ENCODE results near the gene NME1.
A peak's percentile ranks its signal among the peaks of the same experiment; 100 is the strongest.
"Not testable (repeated sequence)": the region's sequence is repeated elsewhere in the genome, so short reads cannot be mapped to it uniquely, and the experiment has no call there.

NME1 gene

DNA sequence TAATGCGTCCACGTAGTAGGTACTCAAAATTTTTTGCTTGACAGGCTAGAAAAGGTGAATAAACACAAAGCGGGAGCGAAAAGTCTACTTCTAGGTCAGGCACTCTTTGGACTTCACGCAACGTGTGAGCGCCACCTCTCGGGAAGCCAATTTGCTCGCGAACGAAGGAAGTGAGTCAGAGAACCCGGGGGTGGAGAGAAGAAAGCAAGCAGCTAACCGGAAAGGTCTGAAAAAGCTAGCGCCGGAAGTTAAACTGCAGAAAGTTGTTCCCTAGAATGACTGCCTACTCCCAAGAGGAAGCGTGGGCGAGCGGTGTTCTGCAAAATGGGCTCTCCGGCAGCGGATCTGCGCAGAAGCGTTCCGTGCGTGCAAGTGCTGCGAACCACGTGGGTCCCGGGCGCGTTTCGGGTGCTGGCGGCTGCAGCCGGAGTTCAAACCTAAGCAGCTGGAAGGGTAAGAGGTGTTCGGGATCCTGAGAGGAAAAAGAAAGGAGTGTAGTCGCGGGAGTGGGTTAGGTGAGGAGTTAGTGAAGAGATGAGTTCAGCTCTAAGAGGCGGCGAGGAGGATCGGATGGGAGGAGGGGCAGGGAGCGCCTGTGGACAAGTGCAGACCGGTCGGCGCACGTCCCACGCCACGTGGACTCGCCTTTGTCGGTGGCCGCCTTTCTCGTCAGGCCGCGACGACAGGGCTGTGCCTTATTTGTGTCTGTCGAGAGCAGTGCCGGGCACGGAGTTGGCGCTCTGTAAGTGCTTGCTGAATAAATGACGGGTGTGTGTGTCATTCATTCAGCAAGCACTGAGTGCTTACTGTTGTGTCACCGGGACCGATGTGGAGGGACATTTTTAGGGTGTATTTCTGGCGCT, at the start of gene NME1:
TSS of gene NME1 (plus strand) at position 350 of the 863 bp plus-strand sequence. CDS start 2,096 bp downstream, outside the sequence.
- DNase-seq (ENCODE audit: low read depth) = peak; percentile 96

DNA sequence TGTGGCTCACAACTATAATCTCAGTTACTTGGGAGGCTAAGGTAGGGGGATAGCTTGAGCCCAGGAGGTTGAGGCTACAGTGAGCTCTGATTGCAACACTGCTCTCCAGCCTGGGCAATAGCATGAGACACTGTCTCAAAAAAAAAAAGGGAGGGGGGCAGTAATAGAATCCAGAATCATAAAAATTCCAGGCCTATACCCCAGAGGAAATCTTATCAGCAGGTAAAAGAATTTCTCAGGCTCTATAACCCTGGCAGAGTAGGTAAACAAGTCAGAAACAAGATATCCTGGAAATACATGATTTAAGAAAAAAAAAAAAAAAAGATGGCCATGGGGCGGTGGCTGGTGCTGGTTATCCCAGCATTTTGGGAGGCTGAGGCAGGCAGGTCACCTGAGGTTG, 45.6 kb upstream of the NME1 start:
- no peak for DNase-seq (ENCODE audit: low read depth)

DNA sequence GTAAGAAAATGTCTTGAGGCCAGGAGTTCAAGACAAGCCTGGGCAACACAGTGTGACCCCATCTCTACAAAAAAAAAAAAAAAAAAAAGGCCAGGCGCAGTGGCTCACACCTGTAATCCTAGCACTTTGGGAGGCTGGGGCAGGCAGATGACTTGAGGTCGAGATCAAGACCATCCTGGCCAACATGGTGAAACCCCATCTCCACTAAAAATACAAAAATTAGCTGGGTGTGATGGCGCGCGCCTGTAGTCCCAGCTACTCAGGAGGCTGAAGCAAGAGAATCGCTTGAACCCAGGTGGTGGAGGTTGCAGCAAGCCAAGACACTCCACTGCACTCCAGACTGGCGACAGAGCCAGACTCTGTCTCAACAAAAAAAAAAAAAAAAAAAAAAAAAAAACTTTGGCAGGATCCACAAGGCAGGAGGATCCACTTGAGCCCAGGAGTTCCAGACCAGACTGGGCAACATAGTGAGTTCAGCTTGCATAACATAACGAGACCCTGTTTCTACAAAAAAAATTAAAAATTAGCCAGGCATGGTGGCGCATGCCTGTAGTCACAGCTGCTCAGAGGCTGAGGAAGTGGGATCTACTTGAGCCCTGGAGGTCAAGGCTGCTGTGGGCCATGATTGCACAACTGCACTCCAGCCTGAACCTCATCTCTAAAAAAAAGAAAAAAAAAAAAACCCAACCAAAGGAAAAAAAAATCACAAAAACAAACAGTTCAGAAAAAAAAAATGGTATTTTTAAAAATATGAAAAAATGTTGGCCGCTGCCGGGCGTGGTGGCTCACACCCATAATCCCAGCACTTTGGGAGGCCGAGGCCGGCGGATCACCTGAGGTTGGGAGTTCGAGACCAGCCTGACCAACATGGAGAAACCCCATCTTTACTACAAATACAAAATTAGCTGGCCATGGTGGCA, 40.8 kb upstream of the NME1 start:
- not testable (repeated sequence) for DNase-seq (ENCODE audit: low read depth)

DNA sequence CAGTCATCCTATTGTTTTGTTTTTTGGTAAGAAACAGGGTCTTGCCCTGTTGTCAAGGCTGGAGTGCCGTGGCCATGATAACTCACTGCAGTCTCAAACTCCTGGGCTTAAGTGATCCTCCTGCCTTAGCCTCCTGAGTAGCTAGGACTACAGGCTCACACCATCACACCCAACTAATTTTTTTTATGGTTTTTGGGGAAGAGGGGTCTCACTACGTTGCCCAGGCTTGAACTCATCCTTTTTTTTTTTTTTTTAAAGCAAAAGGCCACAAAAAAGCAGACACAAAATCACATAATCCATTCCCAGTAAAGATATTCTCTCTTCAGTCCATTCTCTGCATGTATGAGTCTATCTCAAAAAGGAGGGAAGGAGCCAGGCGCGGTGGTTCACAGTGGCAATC, 38.2 kb upstream of the NME1 start:
- no peak for DNase-seq (ENCODE audit: low read depth)

DNA sequence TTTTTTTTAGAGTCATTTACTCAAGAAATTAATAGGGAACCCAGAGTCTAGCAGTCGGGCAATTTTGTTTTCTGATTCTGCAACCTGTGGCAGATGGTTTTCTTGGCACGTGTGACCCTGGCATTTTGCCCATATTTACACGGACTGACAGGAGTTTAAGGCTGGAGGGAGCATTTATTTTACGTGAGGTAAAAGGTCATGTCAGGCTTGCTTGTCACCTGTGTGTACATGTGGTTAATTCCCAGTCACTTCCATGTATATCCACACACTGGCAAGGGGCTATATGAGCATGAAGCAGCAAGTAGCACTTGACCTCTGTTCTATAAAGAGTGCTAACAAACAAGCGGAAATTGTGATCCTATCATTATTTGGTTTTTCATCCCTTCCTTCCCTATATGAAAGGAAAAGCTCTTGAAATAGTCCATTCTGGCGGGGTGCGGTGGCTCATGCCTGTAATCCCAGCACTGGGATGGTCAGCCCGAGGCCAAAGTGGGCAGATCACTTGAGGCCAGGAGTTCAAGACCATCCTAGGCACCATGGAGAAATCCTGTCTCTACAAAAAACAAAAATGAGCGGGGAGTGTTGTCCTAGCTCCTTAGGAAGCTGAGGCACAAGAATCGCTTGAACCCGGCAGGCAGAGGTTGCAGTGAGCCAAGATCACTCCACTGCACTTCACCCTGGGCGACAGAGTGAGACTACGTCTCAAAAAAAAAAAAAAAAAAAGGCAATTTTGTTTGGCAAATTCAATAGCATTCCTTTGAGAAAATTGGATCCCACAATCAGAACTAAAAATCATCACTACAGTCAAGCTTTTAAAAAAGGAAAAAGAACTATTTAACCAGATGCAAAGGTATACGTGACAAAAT, 34.8 kb upstream of the NME1 start:
- DNase-seq (ENCODE audit: low read depth) = no peak

DNA sequence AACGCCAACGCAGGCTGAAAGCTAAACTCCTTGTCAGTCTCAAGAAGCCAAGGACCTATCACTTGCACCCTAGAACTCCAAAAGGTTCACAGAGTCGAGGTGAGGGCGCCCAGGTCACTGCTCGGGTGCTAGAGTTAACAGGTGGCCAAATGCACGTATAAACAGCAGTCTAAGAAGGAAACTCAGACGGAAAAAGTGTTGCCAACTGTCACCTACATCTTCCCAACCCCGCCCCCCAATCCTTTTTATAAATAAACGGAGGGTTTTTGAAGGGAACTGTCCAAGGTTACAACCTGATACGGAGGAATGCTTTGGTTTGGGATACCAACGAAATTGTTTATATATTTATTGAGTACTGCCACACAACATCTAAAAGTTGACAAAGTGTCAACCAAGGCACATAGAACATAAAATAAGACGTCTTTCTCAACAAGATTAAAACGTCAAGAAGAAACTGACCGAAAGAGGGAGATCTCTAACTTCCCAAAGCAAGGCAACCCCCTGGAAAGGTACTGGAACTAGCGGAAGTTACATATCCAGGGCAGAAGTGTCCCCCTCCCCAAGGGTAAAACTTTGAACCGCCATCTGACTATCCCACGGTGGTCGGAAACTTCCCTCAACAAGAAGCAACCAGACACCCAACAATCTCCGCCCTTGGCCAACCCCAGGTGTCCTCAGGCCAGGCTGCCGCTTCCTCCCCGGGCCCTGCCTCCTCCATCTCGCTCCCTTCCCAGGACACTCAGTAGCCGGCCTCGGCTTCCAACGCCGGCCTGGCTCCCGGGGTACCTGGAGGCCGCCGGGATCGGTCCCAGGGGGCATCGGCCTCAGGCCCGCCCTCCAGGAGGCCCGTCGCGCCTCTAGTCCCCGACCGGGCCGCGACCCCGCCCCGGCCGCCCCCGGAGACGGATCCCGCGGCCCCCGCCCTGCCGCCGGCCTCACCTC, 33.7 kb upstream of the NME1 start:
- peak; percentile 14 for DNase-seq (ENCODE audit: low read depth)

DNA sequence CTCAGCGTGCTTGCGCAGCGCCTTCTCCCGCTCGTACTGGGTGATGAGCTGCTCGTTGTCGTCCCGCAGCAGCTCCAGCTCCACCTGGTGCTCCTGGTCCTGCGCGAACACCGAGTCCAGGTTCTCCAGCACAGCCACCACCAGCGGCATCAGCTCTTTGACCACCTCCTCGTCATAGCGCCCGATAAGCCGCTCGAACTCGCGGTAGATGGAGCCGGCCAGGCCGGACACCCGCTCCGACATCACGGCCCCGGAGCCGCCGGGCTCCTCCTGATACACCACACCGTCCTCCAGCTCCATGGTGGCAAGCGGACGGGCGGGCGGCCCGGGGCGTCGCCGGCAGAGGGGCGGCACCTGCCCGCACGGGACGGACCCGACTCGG, 33.0 kb upstream of the NME1 start:
- peak; percentile 20 for DNase-seq (ENCODE audit: low read depth)

DNA sequence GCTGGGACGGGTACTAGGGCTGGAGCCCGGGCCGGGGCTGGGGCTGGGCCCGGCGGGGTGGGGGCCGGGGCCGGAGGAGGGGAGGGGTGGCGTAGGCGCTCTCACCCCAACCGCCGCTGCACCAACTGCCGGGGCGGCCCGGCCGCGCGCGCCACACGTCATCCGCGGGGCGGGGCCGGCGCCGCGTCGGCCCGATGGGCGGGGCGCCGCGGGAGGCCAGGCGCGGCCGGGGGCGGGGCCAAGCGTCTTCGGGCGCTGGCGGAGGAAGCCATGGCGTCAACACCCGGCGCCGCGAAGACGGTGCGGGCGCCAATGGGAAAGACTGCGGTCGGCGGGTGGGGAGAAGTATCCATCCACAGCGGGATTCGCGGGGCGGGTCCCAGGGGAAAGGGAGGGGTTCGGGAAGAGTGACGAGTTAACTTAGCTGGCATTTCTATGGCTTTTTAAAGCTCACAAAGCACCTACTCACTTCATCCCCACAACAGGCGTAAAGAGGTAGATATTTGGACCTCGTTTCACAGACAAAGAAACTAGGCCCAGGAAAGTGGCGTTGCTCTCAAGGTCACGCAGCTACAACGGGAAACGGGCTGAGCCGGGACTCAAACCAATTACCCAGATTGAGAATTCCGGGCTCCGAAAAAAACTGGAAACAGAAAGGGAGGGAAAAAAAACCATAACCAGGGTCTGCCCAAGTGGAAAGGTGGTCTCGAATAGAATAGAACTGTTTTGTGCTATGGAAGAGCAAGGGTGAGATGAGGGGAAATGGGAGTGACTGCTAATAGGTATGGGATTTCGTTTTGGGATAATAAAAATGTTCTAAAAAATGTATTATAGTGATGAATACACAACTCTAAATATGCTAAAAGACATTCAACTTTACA, 32.4 kb upstream of the NME1 start, which contains the start of gene SPAG9:
TSS of gene SPAG9 (minus strand) at position 130 of the 881 bp plus-strand sequence. CDS start 212 bp downstream, outside the sequence.
- peak; percentile 83 for DNase-seq (ENCODE audit: low read depth)

DNA sequence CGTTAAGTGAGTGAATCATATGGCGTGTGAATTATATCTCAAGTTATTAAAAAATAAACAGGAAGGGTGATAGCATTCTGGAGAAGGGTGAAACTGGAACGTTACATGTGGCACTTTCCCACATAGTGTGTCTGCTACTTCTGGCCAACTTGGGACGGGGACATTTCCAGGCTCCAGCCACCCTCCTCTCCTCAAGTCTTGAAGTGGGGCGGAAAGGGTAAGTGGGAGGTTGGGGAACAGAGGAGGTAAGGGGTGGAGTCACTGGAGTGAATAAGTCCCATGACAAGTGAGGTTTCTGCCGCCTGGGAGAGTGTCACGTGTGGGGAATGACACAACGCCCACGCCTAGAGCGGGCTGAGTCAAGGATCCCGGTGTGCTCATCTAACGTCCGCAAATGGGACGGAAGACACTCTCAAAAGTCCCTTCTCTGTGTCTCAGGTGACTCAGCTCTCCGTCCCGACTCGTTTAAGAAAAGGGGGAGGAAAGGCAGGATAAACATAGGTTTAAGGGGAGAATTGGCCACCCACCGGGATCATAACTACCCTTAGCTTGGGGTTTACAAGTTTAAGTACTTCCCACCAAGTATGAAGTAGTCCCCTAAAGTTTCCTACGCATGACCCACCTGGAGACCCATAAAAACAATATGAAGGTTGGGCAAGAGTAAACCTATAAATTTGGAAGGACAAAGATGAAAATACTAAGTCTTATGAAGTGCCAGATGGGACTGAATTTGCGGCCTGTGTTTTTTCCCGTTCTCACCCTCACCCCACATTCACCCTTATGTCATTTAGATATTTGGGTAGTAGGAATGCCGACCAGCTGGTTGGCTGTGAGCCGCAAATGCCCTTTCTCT, 31.5 kb upstream of the NME1 start:
- DNase-seq (ENCODE audit: low read depth) = peak; percentile 91

DNA sequence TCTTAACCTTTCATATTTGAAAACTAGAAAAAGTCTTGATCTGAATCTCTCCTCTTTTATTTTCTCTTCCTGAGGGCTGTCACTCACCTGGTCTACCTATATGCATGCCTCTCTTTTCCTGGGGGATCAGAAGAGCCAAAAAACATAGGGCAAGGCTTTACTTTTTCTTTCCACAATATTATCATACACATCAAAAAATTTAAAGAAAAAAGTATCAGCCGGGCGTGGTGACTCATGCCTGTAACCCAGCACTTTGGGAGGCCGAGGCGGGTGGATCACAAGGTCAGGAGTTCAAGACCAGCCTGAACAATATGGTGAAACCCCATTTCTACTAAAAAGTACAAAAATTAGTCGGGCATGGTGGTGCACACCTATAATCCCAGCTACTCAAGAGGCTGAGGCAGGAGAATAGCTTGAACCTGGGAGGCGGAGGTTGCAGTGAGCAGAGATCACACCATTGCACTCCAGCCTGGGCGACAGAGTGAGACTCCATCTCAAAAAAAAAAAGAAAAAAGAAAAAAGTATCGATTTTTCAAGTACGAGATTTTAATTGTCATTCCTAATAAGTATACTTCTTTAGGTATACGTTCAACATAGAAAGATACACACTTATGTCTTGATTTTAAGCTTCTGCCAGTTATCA, 30.8 kb upstream of the NME1 start:
- not testable (repeated sequence) for DNase-seq (ENCODE audit: low read depth)

DNA sequence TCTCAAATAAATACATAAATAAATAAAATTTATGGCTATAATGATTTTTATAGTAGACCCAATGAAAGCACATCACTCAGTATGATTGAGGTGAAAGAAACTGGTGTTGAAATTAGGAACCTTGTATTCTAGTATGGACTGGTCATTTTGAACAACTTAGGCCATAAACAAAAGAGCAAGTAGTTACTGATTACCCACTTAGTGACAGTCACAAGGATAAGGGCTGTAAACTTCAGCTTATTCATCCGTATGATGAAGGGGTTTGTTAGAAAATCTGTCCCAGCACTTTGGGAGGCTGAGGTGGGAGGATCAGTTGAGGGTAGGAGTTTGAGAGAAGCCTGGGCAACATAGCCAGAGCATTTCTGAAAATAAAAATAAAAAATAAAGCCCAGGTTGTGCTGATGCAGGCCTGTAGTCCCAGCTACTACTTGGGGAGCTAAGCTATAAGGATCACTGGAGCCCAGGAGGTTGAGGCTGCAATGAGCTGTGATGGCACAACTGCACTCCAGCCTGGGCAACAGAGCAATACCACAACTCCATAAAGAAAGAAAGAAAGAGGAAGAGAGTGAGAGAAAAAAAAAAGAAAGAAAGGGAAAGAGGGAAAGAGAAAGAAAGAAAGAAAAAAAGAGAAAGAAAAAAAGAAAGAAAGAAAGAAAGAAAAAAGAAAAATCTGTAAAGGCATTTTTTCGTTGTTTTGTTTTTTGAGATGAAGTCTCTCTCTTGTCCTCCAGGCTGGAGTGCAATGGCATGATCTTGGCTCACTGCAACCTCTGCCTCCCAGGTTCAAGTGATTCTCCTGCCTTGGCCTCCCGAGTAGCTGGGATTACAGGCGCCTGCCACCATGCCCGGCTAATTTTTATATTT, 28.5 kb upstream of the NME1 start:
- no peak for DNase-seq (ENCODE audit: low read depth)

DNA sequence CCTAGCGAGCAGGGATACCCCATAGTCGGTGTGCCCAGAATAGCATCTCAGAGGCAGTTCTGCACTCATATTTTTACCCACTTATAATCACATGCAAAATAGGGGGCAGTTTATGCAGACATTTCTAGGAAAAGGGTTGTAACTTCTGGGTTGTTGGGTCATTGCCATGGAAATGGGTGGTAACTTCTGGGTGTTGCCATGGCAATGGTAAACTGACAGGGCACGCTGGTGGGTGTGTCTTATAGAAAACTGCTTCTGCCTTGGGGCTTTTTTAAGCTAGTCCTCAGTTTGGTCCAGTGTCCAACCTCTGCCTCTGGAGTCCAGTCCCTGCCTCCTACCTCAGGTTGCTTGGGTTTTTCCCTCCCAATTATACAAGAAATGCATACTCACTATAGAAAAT, 25.3 kb upstream of the NME1 start:
- no peak for DNase-seq (ENCODE audit: low read depth)

DNA sequence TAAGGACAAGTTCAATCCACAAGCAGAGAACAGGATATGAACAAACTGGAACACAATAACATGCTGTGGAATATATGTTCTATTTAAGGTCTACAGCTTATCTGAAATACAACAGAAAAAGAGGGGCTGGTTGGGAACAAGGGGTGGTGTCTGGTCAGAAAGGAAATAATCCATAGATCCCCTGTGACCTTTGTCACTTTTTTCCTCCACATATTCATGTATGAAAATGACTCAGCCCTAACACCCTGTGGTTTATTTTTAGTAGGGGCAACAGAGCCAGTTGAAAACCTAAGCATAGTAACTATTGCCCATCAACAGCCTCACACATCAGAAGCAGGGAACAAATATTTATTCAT, 20.4 kb upstream of the NME1 start:
- no peak for DNase-seq (ENCODE audit: low read depth)

DNA sequence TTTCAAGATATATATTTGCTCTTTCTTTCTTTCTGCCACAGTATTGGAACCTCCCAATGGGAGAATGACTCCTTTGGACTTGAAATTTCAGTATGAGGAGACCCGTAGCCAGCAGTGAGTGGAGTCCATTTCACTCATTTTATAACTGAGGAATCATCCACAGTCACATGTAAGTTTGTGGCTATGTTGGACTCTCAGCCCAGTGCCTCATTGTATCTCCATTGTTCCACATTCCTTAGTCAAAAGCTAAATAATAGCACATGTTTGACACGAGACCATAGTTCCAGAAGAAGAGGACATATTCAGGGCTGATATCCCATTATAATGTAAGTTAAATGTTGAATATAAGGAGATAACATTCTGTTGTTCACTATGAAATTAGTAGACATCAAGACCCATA, 20.0 kb upstream of the NME1 start:
- no peak for DNase-seq (ENCODE audit: low read depth)

DNA sequence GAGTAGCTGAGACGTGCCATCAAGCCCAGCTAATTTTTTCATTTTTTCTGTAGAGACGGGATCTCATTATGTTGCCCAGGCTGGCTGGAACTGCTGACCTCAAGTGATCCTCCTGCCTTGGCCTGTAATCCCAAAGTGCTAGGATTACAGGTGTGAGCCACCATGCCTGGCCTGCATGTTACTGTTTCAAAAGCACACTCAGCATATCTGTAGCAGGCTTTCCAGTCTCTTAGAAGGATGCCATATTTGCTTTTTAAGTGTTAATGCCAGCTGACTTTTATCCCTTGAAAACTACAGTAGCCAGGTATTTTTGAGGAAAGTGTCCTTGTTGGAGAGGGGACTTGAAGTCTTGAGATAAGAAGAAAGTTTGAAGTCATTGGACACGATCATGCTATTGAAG, 17.4 kb upstream of the NME1 start:
- DNase-seq (ENCODE audit: low read depth) = no peak

DNA sequence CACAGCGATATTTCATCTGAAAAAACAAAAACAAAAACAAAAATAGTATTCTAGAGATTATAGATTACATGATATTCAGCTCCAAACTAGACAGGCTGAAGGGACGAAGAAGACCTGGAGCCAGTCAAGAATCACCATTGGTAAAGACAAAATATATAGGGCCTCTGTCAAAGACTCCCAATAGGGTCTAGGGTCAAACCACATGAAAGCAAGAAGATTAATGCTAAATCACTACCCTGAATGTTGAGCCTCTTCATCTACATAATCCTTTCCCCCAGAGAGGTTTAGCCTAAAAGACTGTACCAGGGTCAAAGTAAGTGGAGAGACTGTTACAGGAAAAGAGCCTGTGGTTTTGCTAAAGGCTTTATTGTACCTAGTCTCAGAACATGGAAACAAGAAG, 10.8 kb upstream of the NME1 start:
- DNase-seq (ENCODE audit: low read depth) = no peak

DNA sequence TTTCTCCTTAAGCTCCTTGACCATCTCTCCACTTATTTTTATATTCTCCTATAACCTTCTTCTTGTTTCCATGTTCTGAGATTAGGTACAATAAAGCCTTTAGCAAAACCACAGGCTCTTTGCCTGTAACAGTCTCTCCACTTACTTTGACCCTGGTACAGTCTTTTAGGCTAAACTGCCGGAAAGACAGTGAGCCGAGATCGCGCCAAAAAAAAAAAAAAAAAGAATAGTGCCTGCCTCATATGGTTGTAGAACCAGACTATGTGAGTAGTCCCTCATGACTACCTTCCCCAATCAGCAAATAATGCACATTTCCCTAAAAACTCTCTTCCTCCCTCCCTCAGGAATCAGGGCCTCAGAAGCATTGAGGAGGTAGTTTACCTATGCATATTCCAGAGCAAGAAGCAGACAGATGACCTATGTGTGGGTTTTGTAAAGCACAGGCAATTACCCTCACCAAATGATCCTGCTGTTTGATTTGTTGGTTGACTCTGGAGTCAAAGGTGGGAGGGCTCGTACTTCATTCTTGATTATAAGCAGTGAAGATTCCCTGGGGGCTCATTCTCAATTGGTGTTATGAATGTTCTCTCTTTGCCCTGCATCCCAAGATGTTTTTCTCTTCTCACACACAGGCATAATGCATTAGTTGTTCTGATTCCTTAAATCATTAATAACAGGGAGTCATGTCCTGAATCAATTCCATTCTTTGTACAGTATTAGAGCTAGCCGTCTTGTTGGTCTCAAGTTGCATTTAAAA, 8.9 kb upstream of the NME1 start:
- DNase-seq (ENCODE audit: low read depth) = no peak

Measured in stimulated activated CD4-positive, alpha-beta T cell treated with anti-CD3 and anti-CD28 coated beads, Interleukin-2, amount 100 ng/mL, for 4 hours (primary cell).